SH-SY5Y (cell line): ENCODE measurements around the gene SUMO3.

Experiments used
- GATA2 ChIP-seq: IDR thresholded peaks from 2 replicates; pipeline ENCODE4 v1.6.1; 2011; ENCODE audit warnings: mild to moderate bottlenecking, low read depth, low read length
- GATA3 ChIP-seq: IDR thresholded peaks from 2 replicates; pipeline ENCODE4 v1.6.1; 2011; ENCODE audit warnings: low read depth, mild to moderate bottlenecking, low read length, moderate library complexity

SUMO3 gene

GRCh38 chr21:44853601-44854390, 35.9 kb upstream of the SUMO3 start:
- TF ChIP-seq GATA3, result no peak
- no peak for TF ChIP-seq GATA2

- TF ChIP-seq GATA3 (no peak), GATA2 (no peak)
These were observed 33.2 kb upstream of the SUMO3 start for GRCh38 chr21:44850905-44851657.

- TF ChIP-seq GATA2, result no peak
These were observed 32.4 kb upstream of the SUMO3 start for GRCh38 chr21:44850208-44850800.

- TF ChIP-seq GATA2 (no peak), GATA3 (no peak)
These were observed 31.8 kb upstream of the SUMO3 start for GRCh38 chr21:44849616-44850130.

- TF ChIP-seq GATA3, result no peak
- no peak for TF ChIP-seq GATA2
These were observed 31.1 kb upstream of the SUMO3 start for GRCh38 chr21:44848821-44849521.

- no peak for TF ChIP-seq GATA2
- no peak for TF ChIP-seq GATA3
These were observed 29.6 kb upstream of the SUMO3 start for GRCh38 chr21:44847261-44848056.

GRCh38 chr21:44846485-44847260, 28.8 kb upstream of the SUMO3 start:
- no peak for TF ChIP-seq GATA3
- TF ChIP-seq GATA2, result no peak

GRCh38 chr21:44846224-44846484, 28.3 kb upstream of the SUMO3 start:
- no peak for TF ChIP-seq GATA3
- no peak for TF ChIP-seq GATA2

- TF ChIP-seq GATA3 (no peak), GATA2 (no peak)
These were observed 27.8 kb upstream of the SUMO3 start for GRCh38 chr21:44845418-44846223.

- TF ChIP-seq GATA2, result no peak
- no peak for TF ChIP-seq GATA3
These were observed 26.4 kb upstream of the SUMO3 start for GRCh38 chr21:44844256-44844655.

GRCh38 chr21:44842721-44843445, 25.0 kb upstream of the SUMO3 start:
- TF ChIP-seq GATA3 (no peak), GATA2 (no peak)
